Neutrophil (primary cell): ENCODE data around the gene POM121L2.

Source experiments
- H3K27ac ChIP-seq: fragments of 200-600 bp; sonication (generic); 2 replicates; pipeline ENCODE4 v1.5.1; 2016; ENCODE audit warnings: mild to moderate bottlenecking, moderate library complexity
- H3K27me3 ChIP-seq: fragments of 200-600 bp; sonication (generic); 2 replicates; pipeline ENCODE4 v1.6.0; 2016; ENCODE audit warnings: mild to moderate bottlenecking
- H3K36me3 ChIP-seq: fragments of 200-600 bp; sonication (generic); 2 replicates; pipeline ENCODE4 v1.5.1; 2017
- H3K4me1 ChIP-seq, 2 experiments: fragments of 200-600 bp in 1 of 2; sonication (generic) in 1 of 2; 1 replicate in 1 of 2; 2 replicates in 1 of 2; pipeline versions ENCODE4 v1.5.1 to v1.6.1; 2013 to 2016; ENCODE audit warnings: low read depth in 1 of 2, low read length in 1 of 2, mild to moderate bottlenecking in 1 of 2, moderate library complexity in 1 of 2; ENCODE audit not compliant: control insufficient read depth in 1 of 2, insufficient read depth in 1 of 2
- H3K4me3 ChIP-seq, 2 experiments: fragments of 200-600 bp in 1 of 2; sonication (generic) in 1 of 2; 1 replicate in 1 of 2; 2 replicates in 1 of 2; pipeline ENCODE4 v1.5.1; 2013 to 2016; ENCODE audit warnings: low read depth in 1 of 2, low read length in 1 of 2, mild to moderate bottlenecking in 1 of 2, moderate library complexity in 1 of 2
- H3K9me3 ChIP-seq: fragments of 200-600 bp; sonication (generic); 2 replicates; pipeline ENCODE4 v1.5.1; 2016
- CTCF ChIP-seq: fragments of 200-600 bp; sonication (generic); IDR thresholded peaks from 2 replicates; pipeline ENCODE4 v1.5.1; 2016; ENCODE audit warnings: antibody characterized with exemption

The POM121L2 gene

DNA sequence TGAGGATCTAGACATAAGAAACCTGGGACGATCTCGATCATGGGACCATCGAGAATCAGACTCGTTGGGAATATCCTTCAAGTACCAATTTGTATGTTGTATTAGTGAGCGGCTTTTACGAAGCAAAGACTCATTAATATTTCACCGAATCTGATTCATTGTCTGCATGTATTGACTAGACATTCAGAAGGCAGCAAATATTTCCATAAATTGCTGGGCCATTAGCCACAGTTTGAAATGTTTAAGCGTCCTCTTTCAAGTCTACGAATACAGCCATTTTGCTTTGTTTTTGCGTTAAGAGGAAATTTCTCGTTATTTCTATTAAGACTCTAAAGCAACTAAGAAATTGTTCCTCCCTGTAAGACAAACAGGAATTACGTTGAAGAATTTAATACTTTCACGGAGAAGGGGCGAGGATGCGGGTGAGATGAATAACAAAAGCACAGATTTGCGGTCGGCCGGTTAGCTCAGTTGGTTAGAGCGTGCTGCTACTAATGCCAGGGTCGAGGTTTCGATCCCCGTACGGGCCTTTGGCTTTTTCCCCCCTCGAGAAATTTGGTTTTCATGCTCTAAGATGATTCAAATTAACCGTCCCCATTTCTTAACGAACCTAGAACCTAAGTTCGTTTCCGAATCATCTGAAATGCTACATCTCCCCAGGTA lies 18.5 kb downstream of the POM121L2 start:
- no peak overlapping the region for H3K4me3 ChIP-seq
- H3K27me3 ChIP-seq = peaks cover 100% of the 10 kb centered on the region
- H3K4me1 ChIP-seq = no peaks in the 10 kb centered on the region
- H3K27ac ChIP-seq = no peak overlapping the region
- H3K9me3 ChIP-seq = peaks cover 5% of the 10 kb centered on the region
- no peak for TF ChIP-seq CTCF
- H3K36me3 ChIP-seq = no peaks in the 10 kb centered on the region

GRCh38 chr6:27290850-27291208 lies 21.2 kb downstream of the POM121L2 start:
- Histone ChIP-seq H3K27me3 (peaks cover 100% of the 10 kb centered on the region), H3K27ac (no peak overlapping the region), H3K4me1 (no peaks in the 10 kb centered on the region), H3K36me3 (no peaks in the 10 kb centered on the region), H3K4me3 (no peak overlapping the region), H3K9me3 (peaks cover 5% of the 10 kb centered on the region)
- TF ChIP-seq CTCF = no peak

GRCh38 chr6:27290065-27290849 lies 21.8 kb downstream of the POM121L2 start:
- H3K4me1 ChIP-seq = no peaks in the 10 kb centered on the region
- H3K36me3 ChIP-seq = no peaks in the 10 kb centered on the region
- H3K9me3 ChIP-seq = peaks cover 5% of the 10 kb centered on the region
- TF ChIP-seq CTCF = no peak
- H3K27ac ChIP-seq = no peak overlapping the region
- no peak overlapping the region for H3K4me3 ChIP-seq
- H3K27me3 ChIP-seq = peaks cover 100% of the 10 kb centered on the region

GRCh38 chr6:27288136-27289044 lies 23.7 kb downstream of the POM121L2 start:
- H3K4me3 ChIP-seq = no peak overlapping the region
- no peak for TF ChIP-seq CTCF
- no peak overlapping the region for H3K27ac ChIP-seq
- no peaks in the 10 kb centered on the region for H3K36me3 ChIP-seq
- no peaks in the 10 kb centered on the region for H3K4me1 ChIP-seq
- peaks cover 5% of the 10 kb centered on the region for H3K9me3 ChIP-seq
- H3K27me3 ChIP-seq = peaks cover 100% of the 10 kb centered on the region

DNA sequence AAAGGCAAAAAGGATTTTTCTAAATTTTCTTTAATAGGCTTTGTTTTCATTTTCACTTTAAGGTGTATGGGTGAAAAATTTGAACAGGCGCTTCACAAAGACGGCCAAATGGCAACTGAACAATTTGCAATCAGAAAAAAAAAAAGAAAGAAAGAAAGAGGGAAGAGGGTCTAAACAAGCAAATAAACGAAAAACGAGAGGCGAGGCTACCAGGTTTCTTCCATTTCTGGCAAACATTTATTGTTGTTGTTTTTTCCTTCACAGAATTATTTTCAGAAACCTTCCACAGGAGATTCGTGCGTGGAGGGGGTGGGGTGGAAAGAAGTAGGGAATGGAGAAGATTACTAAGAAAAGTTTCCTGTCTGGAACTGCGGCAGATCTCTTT lies 24.3 kb downstream of the POM121L2 start:
- Histone ChIP-seq H3K4me1 (no peaks in the 10 kb centered on the region), H3K27ac (no peak overlapping the region), H3K9me3 (peaks cover 5% of the 10 kb centered on the region), H3K4me3 (no peak overlapping the region), H3K36me3 (no peaks in the 10 kb centered on the region), H3K27me3 (peaks cover 100% of the 10 kb centered on the region)
- no peak for TF ChIP-seq CTCF
